AG09309 (cell line): Measurements from ENCODE around the gene CLIC5.

Experiments used
- DNase-seq: peaks from one replicate; pipeline ENCODE4 v3.0.0-alpha.2; 2010; ENCODE audit warnings: low read depth
- H3K4me3 ChIP-seq: 2 replicates; pipeline ENCODE4 v1.5.1; 2011; ENCODE audit warnings: mild to moderate bottlenecking, low read depth, low read length, moderate library complexity; ENCODE audit not compliant: control insufficient read depth
- CTCF ChIP-seq: IDR thresholded peaks from 2 replicates; pipeline ENCODE4 v1.5.1; 2011; ENCODE audit warnings: mild to moderate bottlenecking, low read depth, low read length, inconsistent platforms; ENCODE audit not compliant: insufficient read depth, control insufficient read depth; ENCODE audit errors: missing control alignments

The CLIC5 gene

GRCh38 chr6:46010270-46010669 is 5.4 kb downstream of the CLIC5 start:
- no peak for DNase-seq
- TF ChIP-seq CTCF, result no peak
- no peak overlapping the region for H3K4me3 ChIP-seq

- H3K4me3 ChIP-seq, result no peak overlapping the region
- no peak for TF ChIP-seq CTCF
- DNase-seq, result no peak
Observed at GRCh38 chr6:46002264-46002663, 13.4 kb downstream of the CLIC5 start.

GRCh38 chr6:46000905-46001304 is 14.8 kb downstream of the CLIC5 start:
- no peak overlapping the region for H3K4me3 ChIP-seq
- no peak for DNase-seq
- no peak for TF ChIP-seq CTCF

GRCh38 chr6:45998524-45998923 is 17.1 kb downstream of the CLIC5 start:
- no peak for DNase-seq
- no peak for TF ChIP-seq CTCF
- no peak overlapping the region for H3K4me3 ChIP-seq

GRCh38 chr6:45997875-45998506 is 17.7 kb downstream of the CLIC5 start:
- no peak overlapping the region for H3K4me3 ChIP-seq
- no peak for TF ChIP-seq CTCF
- no peak for DNase-seq

- H3K4me3 ChIP-seq, result no peak overlapping the region
- no peak for DNase-seq
- TF ChIP-seq CTCF, result no peak
Observed at GRCh38 chr6:45991189-45991588, 24.5 kb downstream of the CLIC5 start.

GRCh38 chr6:45990162-45990561 is 25.5 kb downstream of the CLIC5 start:
- TF ChIP-seq CTCF, result no peak
- DNase-seq, result no peak

More at GRCh38 chr6:45990162-45990561, 25.5 kb downstream of the CLIC5 start:
- no peak overlapping the region for H3K4me3 ChIP-seq
